ENCODE data around the gene SPAG9.

SPAG9 gene

DNA sequence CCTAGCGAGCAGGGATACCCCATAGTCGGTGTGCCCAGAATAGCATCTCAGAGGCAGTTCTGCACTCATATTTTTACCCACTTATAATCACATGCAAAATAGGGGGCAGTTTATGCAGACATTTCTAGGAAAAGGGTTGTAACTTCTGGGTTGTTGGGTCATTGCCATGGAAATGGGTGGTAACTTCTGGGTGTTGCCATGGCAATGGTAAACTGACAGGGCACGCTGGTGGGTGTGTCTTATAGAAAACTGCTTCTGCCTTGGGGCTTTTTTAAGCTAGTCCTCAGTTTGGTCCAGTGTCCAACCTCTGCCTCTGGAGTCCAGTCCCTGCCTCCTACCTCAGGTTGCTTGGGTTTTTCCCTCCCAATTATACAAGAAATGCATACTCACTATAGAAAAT is 7.4 kb upstream of the SPAG9 start:
- peak; percentile 15 to 55 for DNase-seq

DNA sequence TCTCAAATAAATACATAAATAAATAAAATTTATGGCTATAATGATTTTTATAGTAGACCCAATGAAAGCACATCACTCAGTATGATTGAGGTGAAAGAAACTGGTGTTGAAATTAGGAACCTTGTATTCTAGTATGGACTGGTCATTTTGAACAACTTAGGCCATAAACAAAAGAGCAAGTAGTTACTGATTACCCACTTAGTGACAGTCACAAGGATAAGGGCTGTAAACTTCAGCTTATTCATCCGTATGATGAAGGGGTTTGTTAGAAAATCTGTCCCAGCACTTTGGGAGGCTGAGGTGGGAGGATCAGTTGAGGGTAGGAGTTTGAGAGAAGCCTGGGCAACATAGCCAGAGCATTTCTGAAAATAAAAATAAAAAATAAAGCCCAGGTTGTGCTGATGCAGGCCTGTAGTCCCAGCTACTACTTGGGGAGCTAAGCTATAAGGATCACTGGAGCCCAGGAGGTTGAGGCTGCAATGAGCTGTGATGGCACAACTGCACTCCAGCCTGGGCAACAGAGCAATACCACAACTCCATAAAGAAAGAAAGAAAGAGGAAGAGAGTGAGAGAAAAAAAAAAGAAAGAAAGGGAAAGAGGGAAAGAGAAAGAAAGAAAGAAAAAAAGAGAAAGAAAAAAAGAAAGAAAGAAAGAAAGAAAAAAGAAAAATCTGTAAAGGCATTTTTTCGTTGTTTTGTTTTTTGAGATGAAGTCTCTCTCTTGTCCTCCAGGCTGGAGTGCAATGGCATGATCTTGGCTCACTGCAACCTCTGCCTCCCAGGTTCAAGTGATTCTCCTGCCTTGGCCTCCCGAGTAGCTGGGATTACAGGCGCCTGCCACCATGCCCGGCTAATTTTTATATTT is 4.2 kb upstream of the SPAG9 start:
- no peak for DNase-seq

DNA sequence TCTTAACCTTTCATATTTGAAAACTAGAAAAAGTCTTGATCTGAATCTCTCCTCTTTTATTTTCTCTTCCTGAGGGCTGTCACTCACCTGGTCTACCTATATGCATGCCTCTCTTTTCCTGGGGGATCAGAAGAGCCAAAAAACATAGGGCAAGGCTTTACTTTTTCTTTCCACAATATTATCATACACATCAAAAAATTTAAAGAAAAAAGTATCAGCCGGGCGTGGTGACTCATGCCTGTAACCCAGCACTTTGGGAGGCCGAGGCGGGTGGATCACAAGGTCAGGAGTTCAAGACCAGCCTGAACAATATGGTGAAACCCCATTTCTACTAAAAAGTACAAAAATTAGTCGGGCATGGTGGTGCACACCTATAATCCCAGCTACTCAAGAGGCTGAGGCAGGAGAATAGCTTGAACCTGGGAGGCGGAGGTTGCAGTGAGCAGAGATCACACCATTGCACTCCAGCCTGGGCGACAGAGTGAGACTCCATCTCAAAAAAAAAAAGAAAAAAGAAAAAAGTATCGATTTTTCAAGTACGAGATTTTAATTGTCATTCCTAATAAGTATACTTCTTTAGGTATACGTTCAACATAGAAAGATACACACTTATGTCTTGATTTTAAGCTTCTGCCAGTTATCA is 1.9 kb upstream of the SPAG9 start:
- peak in 1 of 2 donors; percentile 3 for DNase-seq

- peak; percentile 72 to 88 for DNase-seq
These were observed 1.2 kb upstream of the SPAG9 start for GRCh38 chr17:51121620-51122472.

DNA sequence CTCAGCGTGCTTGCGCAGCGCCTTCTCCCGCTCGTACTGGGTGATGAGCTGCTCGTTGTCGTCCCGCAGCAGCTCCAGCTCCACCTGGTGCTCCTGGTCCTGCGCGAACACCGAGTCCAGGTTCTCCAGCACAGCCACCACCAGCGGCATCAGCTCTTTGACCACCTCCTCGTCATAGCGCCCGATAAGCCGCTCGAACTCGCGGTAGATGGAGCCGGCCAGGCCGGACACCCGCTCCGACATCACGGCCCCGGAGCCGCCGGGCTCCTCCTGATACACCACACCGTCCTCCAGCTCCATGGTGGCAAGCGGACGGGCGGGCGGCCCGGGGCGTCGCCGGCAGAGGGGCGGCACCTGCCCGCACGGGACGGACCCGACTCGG is 320 bp downstream of the SPAG9 start:
- peak; percentile 44 to 51 for DNase-seq

- peak; percentile 29 to 42 for DNase-seq
These were observed 982 bp downstream of the SPAG9 start for GRCh38 chr17:51119415-51120356.

DNA sequence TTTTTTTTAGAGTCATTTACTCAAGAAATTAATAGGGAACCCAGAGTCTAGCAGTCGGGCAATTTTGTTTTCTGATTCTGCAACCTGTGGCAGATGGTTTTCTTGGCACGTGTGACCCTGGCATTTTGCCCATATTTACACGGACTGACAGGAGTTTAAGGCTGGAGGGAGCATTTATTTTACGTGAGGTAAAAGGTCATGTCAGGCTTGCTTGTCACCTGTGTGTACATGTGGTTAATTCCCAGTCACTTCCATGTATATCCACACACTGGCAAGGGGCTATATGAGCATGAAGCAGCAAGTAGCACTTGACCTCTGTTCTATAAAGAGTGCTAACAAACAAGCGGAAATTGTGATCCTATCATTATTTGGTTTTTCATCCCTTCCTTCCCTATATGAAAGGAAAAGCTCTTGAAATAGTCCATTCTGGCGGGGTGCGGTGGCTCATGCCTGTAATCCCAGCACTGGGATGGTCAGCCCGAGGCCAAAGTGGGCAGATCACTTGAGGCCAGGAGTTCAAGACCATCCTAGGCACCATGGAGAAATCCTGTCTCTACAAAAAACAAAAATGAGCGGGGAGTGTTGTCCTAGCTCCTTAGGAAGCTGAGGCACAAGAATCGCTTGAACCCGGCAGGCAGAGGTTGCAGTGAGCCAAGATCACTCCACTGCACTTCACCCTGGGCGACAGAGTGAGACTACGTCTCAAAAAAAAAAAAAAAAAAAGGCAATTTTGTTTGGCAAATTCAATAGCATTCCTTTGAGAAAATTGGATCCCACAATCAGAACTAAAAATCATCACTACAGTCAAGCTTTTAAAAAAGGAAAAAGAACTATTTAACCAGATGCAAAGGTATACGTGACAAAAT is 2.1 kb downstream of the SPAG9 start:
- peak in 1 of 2 donors; percentile 12 for DNase-seq

- no peak for DNase-seq
These were observed 5.5 kb downstream of the SPAG9 start for GRCh38 chr17:51115179-51115578.

DNA sequence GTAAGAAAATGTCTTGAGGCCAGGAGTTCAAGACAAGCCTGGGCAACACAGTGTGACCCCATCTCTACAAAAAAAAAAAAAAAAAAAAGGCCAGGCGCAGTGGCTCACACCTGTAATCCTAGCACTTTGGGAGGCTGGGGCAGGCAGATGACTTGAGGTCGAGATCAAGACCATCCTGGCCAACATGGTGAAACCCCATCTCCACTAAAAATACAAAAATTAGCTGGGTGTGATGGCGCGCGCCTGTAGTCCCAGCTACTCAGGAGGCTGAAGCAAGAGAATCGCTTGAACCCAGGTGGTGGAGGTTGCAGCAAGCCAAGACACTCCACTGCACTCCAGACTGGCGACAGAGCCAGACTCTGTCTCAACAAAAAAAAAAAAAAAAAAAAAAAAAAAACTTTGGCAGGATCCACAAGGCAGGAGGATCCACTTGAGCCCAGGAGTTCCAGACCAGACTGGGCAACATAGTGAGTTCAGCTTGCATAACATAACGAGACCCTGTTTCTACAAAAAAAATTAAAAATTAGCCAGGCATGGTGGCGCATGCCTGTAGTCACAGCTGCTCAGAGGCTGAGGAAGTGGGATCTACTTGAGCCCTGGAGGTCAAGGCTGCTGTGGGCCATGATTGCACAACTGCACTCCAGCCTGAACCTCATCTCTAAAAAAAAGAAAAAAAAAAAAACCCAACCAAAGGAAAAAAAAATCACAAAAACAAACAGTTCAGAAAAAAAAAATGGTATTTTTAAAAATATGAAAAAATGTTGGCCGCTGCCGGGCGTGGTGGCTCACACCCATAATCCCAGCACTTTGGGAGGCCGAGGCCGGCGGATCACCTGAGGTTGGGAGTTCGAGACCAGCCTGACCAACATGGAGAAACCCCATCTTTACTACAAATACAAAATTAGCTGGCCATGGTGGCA is 8.1 kb downstream of the SPAG9 start:
- DNase-seq: peak in 1 of 2 donors; percentile 31

DNA sequence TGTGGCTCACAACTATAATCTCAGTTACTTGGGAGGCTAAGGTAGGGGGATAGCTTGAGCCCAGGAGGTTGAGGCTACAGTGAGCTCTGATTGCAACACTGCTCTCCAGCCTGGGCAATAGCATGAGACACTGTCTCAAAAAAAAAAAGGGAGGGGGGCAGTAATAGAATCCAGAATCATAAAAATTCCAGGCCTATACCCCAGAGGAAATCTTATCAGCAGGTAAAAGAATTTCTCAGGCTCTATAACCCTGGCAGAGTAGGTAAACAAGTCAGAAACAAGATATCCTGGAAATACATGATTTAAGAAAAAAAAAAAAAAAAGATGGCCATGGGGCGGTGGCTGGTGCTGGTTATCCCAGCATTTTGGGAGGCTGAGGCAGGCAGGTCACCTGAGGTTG is 12.9 kb downstream of the SPAG9 start:
- no peak for DNase-seq

DNA sequence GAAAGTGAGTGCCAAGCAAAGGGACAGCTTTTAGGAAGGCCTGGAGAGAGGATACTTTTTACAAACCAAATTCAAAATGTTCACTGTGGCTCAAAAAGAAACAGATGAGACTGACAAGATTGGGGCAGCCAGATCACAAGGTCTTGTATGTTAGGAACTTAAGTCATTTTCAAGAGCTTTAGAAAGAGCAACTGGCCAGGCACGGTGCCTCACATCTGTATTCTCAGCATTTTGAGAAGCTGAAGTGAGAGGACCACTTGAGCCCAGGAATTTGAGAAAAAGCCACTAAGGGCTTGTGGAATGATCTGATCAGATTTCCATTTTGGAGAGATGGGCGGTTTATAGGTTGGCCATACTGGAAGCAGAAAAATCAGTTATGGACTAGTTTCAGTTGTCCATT is 17.2 kb downstream of the SPAG9 start:
- DNase-seq: no peak

DNA sequence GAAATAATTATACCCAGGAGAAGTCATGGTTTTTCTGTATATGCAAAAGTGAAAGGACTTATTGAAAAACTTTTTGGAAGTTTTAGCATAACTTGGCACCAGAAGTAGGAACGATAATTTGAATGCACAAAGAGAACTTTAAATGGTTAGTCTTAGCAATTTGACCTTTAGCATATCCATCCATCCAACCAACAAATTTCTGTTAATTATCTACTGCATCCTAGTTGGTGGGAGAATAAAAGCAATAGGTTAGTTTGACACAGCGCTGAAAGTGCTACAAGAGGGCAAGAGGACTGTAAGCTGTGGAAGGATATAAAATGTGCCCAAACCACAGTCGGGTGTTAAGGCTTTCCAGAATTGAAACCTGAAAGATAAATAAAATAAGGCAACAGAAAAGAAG is 17.6 kb downstream of the SPAG9 start:
- DNase-seq: no peak

GRCh38 chr17:51097708-51098446 is 22.8 kb downstream of the SPAG9 start:
- no peak for DNase-seq

DNA sequence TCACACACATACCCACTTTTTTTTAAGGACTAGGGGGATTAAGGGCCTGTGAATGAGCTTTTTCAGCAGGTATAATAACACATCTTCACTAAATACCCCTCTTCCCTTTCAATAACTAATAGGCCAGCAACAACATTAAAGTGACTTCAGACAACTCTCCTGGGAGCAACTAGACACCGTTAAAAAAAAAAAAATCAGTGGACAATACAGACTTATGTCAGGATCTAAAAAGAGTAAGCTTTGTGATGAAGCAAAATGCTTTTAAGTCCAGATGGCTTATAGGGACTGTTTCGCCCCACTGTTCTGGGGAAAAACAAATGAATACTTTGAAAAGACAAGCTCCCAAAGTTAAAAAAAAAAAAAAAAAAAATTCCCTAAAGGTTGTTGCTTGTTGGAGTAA is 29.0 kb downstream of the SPAG9 start:
- no peak for DNase-seq

- peak in 1 of 2 donors; percentile 54 for DNase-seq
These were observed 31.8 kb downstream of the SPAG9 start for GRCh38 chr17:51088868-51089267.

DNA sequence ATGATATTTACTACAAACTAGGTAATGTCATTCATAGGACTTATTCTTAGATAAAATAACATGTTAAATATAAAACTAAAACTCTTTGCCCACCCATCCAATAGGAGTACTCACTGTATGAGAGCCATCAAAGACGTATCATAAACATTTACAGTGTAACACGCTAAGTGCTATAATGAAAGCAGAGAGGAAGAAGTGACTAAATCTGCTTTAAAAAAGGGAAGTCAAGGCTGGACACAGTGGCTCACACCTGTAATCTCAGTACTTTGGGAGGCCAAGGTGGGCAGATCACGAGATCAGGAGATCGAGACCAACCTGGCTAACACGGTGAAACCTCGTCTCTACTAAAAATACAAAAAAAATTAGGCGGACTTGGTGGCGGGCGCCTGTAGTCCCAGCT is 32.4 kb downstream of the SPAG9 start:
- no peak for DNase-seq

DNA sequence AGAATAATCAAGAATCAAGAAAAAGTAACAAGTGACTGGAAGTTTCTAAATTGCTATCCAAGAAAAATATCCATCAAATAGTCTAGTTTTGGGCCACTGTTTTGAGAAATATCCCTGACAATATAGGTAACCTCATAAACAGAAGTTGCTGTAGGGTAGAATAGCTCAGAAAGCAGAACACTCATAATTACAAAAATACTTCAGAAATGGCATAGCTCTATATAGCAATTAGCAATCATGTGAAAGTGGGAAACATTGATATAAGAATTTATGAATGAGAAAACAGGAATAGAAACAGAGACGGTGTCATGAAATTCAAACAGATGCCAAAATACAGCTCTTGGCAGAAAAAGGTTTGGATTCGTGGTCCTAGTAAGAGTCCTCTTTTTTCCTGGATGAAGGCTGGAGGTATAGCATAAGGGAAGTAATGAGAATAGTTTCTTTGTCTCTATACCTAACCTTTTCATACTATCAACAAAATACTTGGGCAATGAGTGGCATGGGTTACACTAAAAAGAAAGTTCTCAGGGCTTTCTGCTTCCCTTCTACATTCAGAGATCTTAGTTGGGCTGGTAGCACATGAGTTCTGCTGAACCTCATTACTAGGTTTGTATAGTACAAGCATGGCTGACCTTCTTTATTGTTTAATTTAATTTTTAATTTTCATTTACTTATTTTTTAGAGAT is 33.5 kb downstream of the SPAG9 start:
- DNase-seq: no peak

- no peak for DNase-seq
These were observed 35.4 kb downstream of the SPAG9 start for GRCh38 chr17:51085150-51085805.
